OCI-M1 (cell line): ENCODE results near the gene KNOP1.
"Not testable (repeated sequence)": the region's sequence is repeated elsewhere in the genome, so short reads cannot be mapped to it uniquely, and the experiment has no call there.

ENCODE experiments used
- DNase-seq: peaks from one replicate; lab custom pipeline; 2025; lab: John Stamatoyannopoulos, UW

KNOP1 gene

DNA sequence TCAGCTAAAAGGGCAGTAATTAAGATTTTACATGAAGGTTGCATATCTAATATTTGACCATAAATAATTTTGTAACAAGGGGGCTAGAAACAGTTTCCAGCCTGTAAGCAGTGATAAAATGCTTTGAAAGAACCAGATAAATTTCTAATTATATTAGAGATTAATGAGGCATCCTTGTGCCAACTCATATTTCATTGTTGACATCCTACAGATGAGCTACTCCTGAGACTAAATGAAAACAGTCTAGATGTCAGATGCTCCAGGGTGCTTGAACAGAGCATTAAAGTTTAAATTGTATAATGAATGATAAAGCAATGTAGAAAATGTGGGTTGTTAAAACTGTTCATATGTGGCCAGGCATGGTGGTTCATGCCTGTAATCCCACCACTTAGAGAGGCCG, 23.3 kb upstream of the KNOP1 start:
- no peak for DNase-seq

GRCh38 chr16:19737306-19738038, 19.4 kb upstream of the KNOP1 start:
- DNase-seq = no peak

DNA sequence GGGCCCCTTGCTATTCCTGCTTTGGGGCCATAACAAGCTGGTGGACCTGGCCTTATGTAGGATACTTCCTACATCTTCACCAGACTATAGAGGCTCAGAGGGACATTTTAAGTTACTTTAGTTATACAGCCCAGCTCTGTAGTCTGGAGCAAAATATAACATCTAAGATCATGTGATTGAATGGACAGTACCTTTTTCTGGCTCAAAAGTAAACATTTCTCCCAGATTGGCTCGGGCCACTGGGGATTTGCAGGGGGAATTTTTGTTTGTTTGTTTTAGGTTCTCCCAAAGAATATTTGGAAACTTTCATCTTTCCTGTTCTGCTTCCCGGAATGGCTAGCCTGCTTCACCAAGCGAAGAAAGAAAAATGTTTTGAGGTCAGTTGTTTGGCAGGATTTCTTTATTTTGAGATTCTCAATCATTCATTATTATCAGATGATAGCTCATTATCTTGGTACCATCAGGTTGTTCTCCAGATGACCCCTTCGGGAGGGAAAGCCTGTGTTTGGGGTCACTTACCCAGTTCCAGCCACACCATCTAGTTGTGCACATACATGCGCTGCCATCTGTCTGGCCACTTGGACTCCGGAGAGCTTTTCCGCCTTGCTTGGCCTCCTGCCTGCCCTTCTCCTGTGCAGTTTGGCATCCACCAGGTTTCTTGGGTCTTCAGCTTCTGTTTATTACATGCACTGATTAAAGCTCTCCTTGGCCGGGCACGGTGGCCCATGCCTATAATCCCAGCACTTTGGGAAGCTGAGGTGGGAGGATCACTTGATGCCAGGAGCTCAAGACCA, 17.2 kb upstream of the KNOP1 start:
- no peak for DNase-seq

GRCh38 chr16:19733551-19733950, 15.5 kb upstream of the KNOP1 start:
- no peak for DNase-seq

- DNase-seq = no peak
Observed at GRCh38 chr16:19728636-19728965, 10.6 kb upstream of the KNOP1 start.

DNA sequence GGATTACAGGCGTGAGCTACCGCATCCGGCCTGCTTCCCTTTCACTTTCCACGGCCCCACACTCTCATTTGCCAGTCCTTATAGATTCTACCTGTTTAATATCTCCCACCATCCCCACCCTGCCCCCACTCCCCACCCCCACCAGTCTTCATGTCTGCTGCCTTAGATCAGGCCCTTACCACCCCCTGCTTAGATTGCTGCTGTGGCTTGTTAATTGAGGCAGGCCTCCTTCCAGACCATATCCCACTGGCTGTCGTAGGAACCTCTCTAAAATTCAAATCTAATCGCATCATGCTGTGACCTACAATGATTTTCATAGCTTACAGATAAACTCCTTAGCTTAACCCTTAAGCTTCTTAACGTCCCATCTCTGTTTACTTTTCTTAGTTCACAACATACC, 5.0 kb upstream of the KNOP1 start:
- peak; percentile 8 for DNase-seq

- DNase-seq = peak; percentile 87
Observed at GRCh38 chr16:19722269-19722952, 4.4 kb upstream of the KNOP1 start.

GRCh38 chr16:19718624-19718965, 568 bp upstream of the KNOP1 start:
- peak; percentile 32 for DNase-seq

DNA sequence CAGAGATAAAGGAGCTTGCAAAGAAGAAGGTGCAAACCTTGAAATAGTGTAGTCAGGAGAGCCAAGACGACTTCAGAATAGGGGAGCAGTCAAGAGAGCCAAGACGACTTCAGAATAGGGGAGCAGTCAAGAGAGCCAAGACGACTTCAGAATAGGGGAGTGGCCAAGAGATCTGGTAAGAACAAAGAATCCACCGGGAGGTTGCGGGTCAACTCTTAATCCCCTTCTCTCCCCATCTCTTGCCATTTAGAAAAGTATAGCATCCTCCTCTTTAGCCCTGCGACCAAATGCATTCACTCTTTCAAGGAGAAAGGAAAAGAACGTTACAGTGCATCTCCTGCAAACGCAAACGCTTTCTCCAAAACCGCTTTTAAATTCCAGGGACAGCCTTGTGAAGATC, 713 bp downstream of the KNOP1 start:
- no peak for DNase-seq

GRCh38 chr16:19716728-19717127, 1.3 kb downstream of the KNOP1 start:
- DNase-seq = not testable (repeated sequence)

DNA sequence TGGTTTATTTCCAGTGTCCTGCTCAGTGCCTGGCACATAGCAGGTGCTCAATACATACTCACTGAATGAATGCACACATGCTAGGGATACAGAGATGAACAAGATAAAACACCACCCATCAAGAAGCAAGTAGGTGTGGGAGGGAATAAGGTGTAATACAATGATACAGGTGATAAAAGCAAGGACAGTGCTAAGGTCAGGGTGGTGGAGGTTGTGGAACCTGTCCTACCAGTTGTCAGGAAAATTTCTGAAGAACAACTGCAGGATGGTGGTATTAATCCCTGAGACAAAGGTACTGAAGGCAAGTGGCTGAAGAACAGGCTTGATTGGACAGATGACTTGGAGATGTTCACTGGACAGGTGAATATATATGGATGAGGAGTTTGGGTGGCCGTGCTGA, 1.8 kb downstream of the KNOP1 start:
- no peak for DNase-seq

GRCh38 chr16:19715566-19715965, 2.5 kb downstream of the KNOP1 start:
- DNase-seq = no peak

DNA sequence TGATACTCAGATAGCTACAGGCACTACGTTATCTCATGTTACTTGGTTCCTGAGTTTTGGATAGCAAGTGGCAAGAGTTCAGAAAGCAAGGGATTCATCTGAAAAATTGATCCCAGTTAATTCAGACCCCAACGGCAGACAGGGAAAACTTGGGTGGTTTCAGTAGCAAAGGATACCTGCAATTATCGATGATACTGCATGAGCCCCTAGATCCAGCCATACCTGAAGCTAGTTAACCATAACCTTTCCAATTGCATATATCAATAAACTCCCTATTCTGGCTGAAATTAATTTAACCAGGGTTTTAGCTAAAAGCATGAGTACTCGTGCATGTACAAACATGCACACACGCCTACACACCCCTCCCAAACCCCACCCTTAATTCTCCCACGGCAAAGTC, 4.3 kb downstream of the KNOP1 start:
- no peak for DNase-seq

- DNase-seq = no peak
Observed at GRCh38 chr16:19712418-19713058, 5.5 kb downstream of the KNOP1 start.

DNA sequence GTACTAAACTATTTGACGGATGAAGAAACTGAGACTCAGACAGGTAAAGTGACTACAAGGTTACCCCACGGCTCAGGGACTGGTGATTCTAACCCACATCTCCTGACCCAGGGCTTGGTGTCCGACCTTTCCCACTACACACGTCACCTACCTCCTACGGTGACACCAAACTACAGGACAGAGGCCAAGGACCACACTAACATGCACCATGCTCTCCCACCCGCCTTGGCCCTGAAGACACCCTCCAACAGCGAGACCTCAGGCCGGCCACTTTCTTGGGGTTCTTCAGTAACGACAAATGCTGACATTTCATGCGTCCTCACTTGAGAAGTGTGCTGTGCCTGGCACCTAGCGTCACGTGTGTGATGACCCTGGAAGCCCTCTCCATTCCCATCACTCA, 6.4 kb downstream of the KNOP1 start:
- DNase-seq = no peak

DNA sequence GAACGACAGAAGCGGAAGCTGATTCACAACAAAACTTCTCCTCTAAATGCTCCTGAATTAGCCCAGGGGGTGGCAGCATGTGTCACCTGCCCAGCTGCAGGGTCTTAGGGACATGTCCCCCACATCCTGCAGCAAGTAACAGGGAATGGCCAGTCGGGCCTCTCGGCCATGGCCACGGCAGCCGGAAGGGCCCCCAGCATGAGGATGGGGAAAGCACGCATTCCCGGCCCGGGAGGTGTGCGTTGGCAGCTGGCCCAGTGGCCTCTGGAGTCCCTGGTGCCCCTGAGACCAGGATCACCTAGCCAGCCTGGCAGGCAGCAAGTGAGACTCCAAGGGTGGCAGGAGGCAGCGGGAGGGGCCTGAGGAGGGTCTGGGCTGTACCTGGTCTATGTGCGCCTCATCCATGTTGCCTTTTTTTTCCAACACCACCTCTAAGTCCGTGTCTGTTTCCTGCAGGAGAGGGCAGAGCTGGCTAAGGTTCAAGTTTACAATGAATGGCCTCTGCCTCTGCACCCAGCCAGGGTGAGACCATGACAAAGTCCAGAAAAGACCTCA, 7.0 kb downstream of the KNOP1 start:
- no peak for DNase-seq

DNA sequence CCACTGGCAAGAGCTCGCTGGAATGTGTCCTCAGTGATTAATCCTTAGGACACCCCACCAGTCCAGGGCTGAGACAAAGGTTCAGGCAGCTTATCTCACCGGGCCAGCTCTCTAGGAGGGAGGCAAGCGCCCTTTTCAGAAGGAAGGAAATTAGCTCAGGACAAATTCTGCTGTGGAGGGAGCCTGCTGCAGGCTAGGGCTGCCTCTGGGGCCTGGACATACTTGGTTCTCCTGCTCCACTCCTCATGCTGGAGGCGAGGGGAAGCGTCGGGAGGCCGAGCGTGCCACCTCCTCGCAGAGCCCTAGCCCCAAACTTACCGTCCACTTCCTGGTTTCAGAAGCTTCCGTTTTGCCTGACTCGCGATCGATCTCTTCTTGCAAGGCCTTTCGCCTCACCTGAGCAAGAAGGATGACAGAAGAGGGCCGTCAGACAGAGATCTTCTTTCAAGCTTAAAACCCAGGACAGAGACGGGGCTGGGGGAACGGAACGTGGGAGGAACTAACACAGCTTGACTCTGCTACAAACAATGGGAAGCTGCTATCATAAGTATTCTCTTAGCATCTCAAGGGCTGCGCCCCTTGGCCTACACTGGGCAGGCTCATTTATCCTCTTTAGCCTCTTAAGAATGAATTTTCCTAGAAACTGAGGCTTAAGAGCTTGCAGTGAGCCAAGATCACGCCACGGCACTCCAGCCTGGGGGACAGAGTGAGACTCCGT, 7.7 kb downstream of the KNOP1 start:
- DNase-seq = no peak

DNA sequence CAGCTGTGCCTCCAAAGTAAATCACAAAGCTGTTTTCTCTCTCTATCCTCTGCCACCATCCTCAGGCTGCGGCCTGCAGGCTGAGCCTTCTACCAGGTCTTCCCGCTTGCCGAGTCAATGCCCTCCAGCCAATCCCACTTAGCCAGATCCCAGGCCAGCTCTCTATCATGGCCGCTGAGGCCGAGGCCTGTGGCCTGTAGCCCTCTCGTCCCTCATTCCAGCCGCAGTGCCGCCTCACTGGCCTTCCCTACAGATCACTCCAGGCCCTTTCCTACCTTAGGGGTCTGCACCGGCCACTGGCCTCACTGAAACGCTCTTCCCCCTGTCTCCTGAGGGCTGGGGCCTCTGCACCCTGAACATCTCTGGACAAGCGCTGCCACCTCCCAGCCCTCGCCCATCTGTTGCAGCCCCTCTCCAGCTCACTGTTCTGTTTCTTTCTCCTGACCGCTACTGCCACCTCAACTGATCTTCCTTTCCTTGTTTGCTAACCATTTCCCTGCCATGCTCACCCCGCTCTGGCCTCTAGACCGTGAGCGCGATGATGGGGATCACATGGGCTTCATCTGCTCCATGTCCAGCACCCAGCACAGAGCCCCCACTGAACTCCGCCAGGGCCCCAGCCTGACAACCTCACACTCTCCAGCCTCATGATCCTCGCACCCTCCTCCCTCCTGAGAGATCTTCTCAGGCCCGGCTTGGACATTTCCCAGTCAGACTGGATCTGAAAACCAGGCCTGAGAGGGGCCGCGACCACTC, 8.5 kb downstream of the KNOP1 start:
- no peak for DNase-seq

DNA sequence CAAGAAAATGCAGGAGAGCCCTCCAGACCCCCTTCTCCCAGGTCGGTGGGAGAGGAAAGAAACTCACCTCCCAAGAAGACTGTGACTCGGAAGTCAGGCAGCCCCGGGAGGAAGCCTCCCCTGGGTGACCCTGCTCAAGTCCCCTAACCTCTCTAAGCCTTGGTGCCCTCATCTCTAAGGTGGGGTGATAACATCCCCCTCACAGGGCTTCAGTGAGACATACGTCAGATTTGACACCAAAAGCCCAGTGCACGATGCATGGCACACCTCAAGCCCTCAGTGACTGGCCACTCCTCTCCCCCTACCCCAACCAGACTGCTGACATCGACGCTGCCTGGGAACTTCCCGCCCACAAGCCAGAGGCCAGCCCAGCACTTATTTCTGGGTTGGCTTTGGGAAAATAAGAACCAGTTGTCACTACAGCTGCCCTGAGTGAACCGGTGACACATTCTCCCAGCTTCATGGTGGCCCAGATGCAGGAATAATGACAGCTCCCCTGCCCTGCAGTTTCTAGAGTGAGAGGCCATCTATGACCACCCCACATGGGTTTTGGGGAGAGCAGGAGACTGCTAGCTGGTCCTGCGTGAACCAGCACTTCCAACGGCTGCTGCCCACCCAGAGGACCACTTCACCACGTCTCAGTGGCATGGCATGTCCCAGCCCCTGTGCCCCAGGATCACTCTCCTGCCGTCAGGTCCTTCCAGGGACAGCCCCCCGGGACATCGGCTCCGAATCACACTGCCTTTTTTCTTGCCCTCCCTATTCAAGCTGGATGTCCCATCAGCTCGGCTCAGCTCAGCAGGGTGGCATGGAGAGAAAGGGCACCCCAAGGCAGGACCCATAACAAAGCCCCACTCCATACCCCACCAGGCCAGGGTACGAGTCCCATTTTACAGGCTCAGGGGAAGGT, 9.5 kb downstream of the KNOP1 start:
- no peak for DNase-seq
